Uterine smooth muscle cell (primary cell): ENCODE results near the gene SMIM10. TPM values are rescaled to one million over a fixed set of nuclear protein-coding genes. Genes with fewer than 3 reads are reported as not detected.

Experiments used
- total RNA-seq: library from RNA; depleted of rRNA; stranded (reverse); fragments of >200 nt; gene quantifications from 2 replicates; pipeline ENCODE4 v1.2.3, GENCODE V29; 2014

The SMIM10 gene
- 5.4 and 5.9 TPM in 2 replicates for total RNA-seq

GRCh38 chrX:134990801-134991481 is at the start of gene SMIM10:
Gene SMIM10 (plus strand): TSS chrX:134990991. CDS start chrX:134991096, 105 bp downstream.

Other genes starting within 250 kb of the SMIM10 start
- 15.7 and 23.1 TPM in 2 replicates for gene PABIR2, start 193.8 kb upstream of the SMIM10 start, total RNA-seq
- gene MOSPD1, start 75.7 kb upstream of the SMIM10 start, total RNA-seq: 65.0 and 93.0 TPM in 2 replicates
- 2.9 and 3.0 TPM in 2 replicates for gene RTL8B, start 31.6 kb downstream of the SMIM10 start, total RNA-seq
- 21.7 and 35.5 TPM in 2 replicates for gene RTL8C, start 41.4 kb downstream of the SMIM10 start, total RNA-seq
- gene RTL8A, start 61.1 kb downstream of the SMIM10 start, total RNA-seq: 3.2 and 3.7 TPM in 2 replicates
- 2.0 and 4.6 TPM in 2 replicates for gene SMIM10L2B, start 107.7 kb downstream of the SMIM10 start, total RNA-seq
- gene ETDB, start 129.5 kb downstream of the SMIM10 start, total RNA-seq: not detected in 2 replicates
- gene CT55, start 180.4 kb downstream of the SMIM10 start, total RNA-seq: 0.25 TPM in 1 of 2 replicates, not detected in the other